HEK293 (cell line): ENCODE results near the gene APRT.

ENCODE experiments used
- CTCF ChIA-PET: fragments of 350-600 bp; formaldehyde crosslinking; extraction: SDS; loops from one replicate; lab custom pipeline; 2021; ENCODE audit warnings: antibody characterized with exemption; lab: Yijun Ruan, JAX
- POLR2A ChIA-PET: fragments of 300-600 bp; formaldehyde crosslinking; extraction: SDS; loops from one replicate; lab custom pipeline; 2020; ENCODE audit warnings: antibody characterized with exemption, inconsistent platforms; lab: Yijun Ruan, JAX
- H3K27ac ChIP-seq: fragments of 200-500 bp; sonication (Bioruptor generic); 2 replicates; pipeline ENCODE4 v1.5.1; 2014; ENCODE audit warnings: low read depth, low read length, control low read depth, inconsistent platforms; ENCODE audit errors: extremely low read depth
- H3K36me3 ChIP-seq, 2 experiments: fragments of 200-500 bp in 1 of 2; sonication (Bioruptor generic) in 1 of 2; 1 replicate in 1 of 2; 2 replicates in 1 of 2; pipeline ENCODE4 v1.5.1; 2014 to 2017; ENCODE audit warnings: inconsistent platforms in 2 of 2, low read length in 2 of 2; ENCODE audit not compliant: control insufficient read depth in 2 of 2, insufficient read depth in 1 of 2
- H3K4me1 ChIP-seq: fragments of 200-500 bp; sonication (Bioruptor generic); 2 replicates; pipeline ENCODE4 v1.5.1; 2014; ENCODE audit warnings: mild to moderate bottlenecking, low read length, inconsistent platforms; ENCODE audit not compliant: control insufficient read depth, insufficient read depth
- H3K4me3 ChIP-seq: 2 replicates; pipeline ENCODE4 v1.5.1; 2011; ENCODE audit warnings: low read depth, mild to moderate bottlenecking, control low read depth, low read length, moderate library complexity
- H3K9me3 ChIP-seq: fragments of 200-500 bp; sonication (Bioruptor generic); 2 replicates; pipeline ENCODE4 v1.5.1; 2014; ENCODE audit warnings: low read depth, low read length, inconsistent platforms; ENCODE audit not compliant: control insufficient read depth, insufficient read depth
- GLI4 ChIP-seq: fragments of 450-650 bp; formaldehyde crosslinking; IDR thresholded peaks from 2 replicates; pipeline ENCODE4 v1.5.1; 2016; ENCODE audit warnings: missing biosample characterization, missing genetic modification characterization
- GLIS1 ChIP-seq: fragments of 450-650 bp; formaldehyde crosslinking; IDR thresholded peaks from 2 replicates; pipeline ENCODE4 v1.5.1; 2016; ENCODE audit warnings: missing biosample characterization, missing genetic modification characterization
- MZF1 ChIP-seq: fragments of 450-650 bp; formaldehyde crosslinking; IDR thresholded peaks from 2 replicates; pipeline ENCODE4 v1.5.1; 2017; ENCODE audit warnings: missing biosample characterization, missing genetic modification characterization, borderline replicate concordance
- SP2 ChIP-seq: fragments of 450-650 bp; formaldehyde crosslinking; IDR thresholded peaks from 2 replicates; pipeline ENCODE4 v1.5.1; 2016; ENCODE audit warnings: missing biosample characterization, missing genetic modification characterization
- SP3 ChIP-seq: fragments of 450-650 bp; formaldehyde crosslinking; IDR thresholded peaks from 2 replicates; pipeline ENCODE4 v1.5.1; 2016; ENCODE audit warnings: missing biosample characterization, missing genetic modification characterization
- WT1 ChIP-seq: fragments of 450-650 bp; formaldehyde crosslinking; IDR thresholded peaks from 2 replicates; pipeline ENCODE4 v1.5.1; 2016; ENCODE audit warnings: missing biosample characterization, missing genetic modification characterization
- ZIC2 ChIP-seq: fragments of 450-650 bp; formaldehyde crosslinking; IDR thresholded peaks from 2 replicates; pipeline ENCODE4 v1.5.1; 2016; ENCODE audit warnings: missing biosample characterization, missing genetic modification characterization
- ZNF114 ChIP-seq: fragments of 450-650 bp; formaldehyde crosslinking; IDR thresholded peaks from 2 replicates; pipeline ENCODE4 v1.5.0; 2017; ENCODE audit warnings: missing biosample characterization, missing genetic modification characterization
- ZNF157 ChIP-seq: fragments of 450-650 bp; formaldehyde crosslinking; IDR thresholded peaks from 2 replicates; pipeline ENCODE4 v1.5.1; 2016; ENCODE audit warnings: missing biosample characterization, missing genetic modification characterization
- ZNF239 ChIP-seq: fragments of 450-650 bp; formaldehyde crosslinking; IDR thresholded peaks from 2 replicates; pipeline ENCODE4 v1.5.1; 2016; ENCODE audit warnings: missing biosample characterization, missing genetic modification characterization
- ZNF324 ChIP-seq: fragments of 450-650 bp; formaldehyde crosslinking; IDR thresholded peaks from 2 replicates; pipeline ENCODE4 v1.5.1; 2016; ENCODE audit warnings: missing biosample characterization, missing genetic modification characterization
- ZNF423 ChIP-seq: fragments of 450-650 bp; formaldehyde crosslinking; IDR thresholded peaks from 2 replicates; pipeline ENCODE4 v1.5.1; 2016; ENCODE audit warnings: missing biosample characterization, missing genetic modification characterization
- ZNF621 ChIP-seq: fragments of 450-650 bp; formaldehyde crosslinking; IDR thresholded peaks from 2 replicates; pipeline ENCODE4 v1.5.1; 2017; ENCODE audit warnings: missing biosample characterization, missing genetic modification characterization
- ZNF623 ChIP-seq: fragments of 450-650 bp; formaldehyde crosslinking; IDR thresholded peaks from 2 replicates; pipeline ENCODE4 v1.5.1; 2016; ENCODE audit warnings: missing biosample characterization, missing genetic modification characterization
- ZNF707 ChIP-seq: fragments of 450-650 bp; formaldehyde crosslinking; IDR thresholded peaks from 2 replicates; pipeline ENCODE4 v1.5.1; 2016; ENCODE audit warnings: missing biosample characterization, missing genetic modification characterization
- ZNF76 ChIP-seq: fragments of 450-650 bp; formaldehyde crosslinking; IDR thresholded peaks from 2 replicates; pipeline ENCODE4; 2016; ENCODE audit warnings: low read depth, missing biosample characterization, missing genetic modification characterization, borderline replicate concordance
- ZNF768 ChIP-seq: fragments of 450-650 bp; formaldehyde crosslinking; IDR thresholded peaks from 2 replicates; pipeline ENCODE4 v1.5.1; 2018; ENCODE audit warnings: missing biosample characterization, mild to moderate bottlenecking, missing genetic modification characterization
- ZNF830 ChIP-seq: fragments of 450-650 bp; IDR thresholded peaks from 2 replicates; pipeline ENCODE4 v1.5.0; 2018; ENCODE audit warnings: missing biosample characterization, missing genetic modification characterization, low read depth, mild to moderate bottlenecking, moderate library complexity
- ZSCAN16 ChIP-seq: fragments of 450-650 bp; formaldehyde crosslinking; IDR thresholded peaks from 2 replicates; pipeline ENCODE4 v1.5.1; 2016; ENCODE audit warnings: missing biosample characterization, missing genetic modification characterization
- ZXDB ChIP-seq: fragments of 450-650 bp; formaldehyde crosslinking; IDR thresholded peaks from 2 replicates; pipeline ENCODE4 v1.5.1; 2016; ENCODE audit warnings: missing biosample characterization, missing genetic modification characterization
- TF ChIP-seq, protein P1 (sequence below): fragments of 450-650 bp; formaldehyde crosslinking; IDR thresholded peaks from 2 replicates; pipeline ENCODE4 v1.5.1; 2016; ENCODE audit warnings: missing biosample characterization, missing genetic modification characterization
- TF ChIP-seq, protein P2 (sequence below): fragments of 450-650 bp; formaldehyde crosslinking; IDR thresholded peaks from 2 replicates; pipeline ENCODE4 v1.5.1; 2016; ENCODE audit warnings: missing biosample characterization, missing genetic modification characterization
- TF ChIP-seq, protein P3 (sequence below): fragments of 450-650 bp; formaldehyde crosslinking; IDR thresholded peaks from 2 replicates; pipeline ENCODE4 v1.5.1; 2016; ENCODE audit warnings: missing biosample characterization, missing genetic modification characterization
- TF ChIP-seq, protein P4 (sequence below): fragments of 450-650 bp; formaldehyde crosslinking; IDR thresholded peaks from 2 replicates; pipeline ENCODE4 v1.5.1; 2016; ENCODE audit warnings: missing biosample characterization, missing genetic modification characterization
- TF ChIP-seq, protein P5 (sequence below): fragments of 450-650 bp; formaldehyde crosslinking; optimal IDR thresholded peaks from 2 replicates; pipeline ENCODE3; 2016; ENCODE audit warnings: missing biosample characterization, mild to moderate bottlenecking, missing genetic modification characterization
- TF ChIP-seq, protein P6 (sequence below): fragments of 450-650 bp; formaldehyde crosslinking; IDR thresholded peaks from 2 replicates; pipeline ENCODE4 v1.5.1; 2016; ENCODE audit warnings: missing biosample characterization, missing genetic modification characterization
- TF ChIP-seq, protein P7 (sequence below): fragments of 450-650 bp; formaldehyde crosslinking; IDR thresholded peaks from 2 replicates; pipeline ENCODE4 v1.5.1; 2017; ENCODE audit warnings: missing biosample characterization, missing genetic modification characterization

APRT gene

DNA sequence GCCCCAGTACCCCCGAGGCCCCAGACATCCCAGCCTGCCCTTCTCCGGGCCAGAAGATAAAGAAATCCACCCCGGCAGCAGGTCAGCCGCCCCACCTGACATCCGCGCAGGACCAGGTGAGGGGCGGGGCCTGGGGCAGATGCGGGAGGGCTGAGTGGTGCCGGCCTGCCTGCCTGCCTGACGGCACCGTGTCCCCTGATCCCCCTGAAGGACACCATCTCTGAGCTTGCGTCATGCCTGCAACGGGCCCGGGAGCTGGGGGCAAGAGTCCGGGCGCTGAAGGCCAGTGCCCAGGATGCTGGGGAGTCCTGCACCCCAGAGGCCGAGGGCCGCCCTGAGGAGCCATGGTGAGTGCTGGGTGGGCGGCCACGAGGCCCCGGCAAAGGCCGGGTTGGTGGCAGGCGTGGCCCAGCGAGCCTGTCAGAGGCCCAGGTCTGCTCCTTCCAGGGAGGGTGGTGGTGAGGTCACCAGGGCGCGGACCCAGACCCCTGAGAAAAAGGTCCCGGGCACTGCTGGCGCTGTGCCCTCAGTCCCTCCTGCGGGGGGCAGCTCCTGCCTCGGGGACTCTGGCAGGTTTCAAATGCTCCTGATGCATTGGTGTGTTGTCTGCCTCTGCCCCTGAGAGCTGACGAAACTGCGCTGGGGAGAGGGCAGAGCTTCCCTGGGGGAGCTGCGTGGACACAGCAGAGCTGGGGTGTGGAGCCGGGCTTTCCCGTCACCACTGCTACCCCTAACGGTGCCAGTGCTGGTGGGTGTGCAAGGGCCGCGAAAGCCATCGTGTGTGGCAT, 7.0 kb downstream of the APRT start:
- POLR2A ChIA-PET, result interaction anchor here (1.4 kb wide), 1 partner anchor 20 kb away, joined by 4 read pairs; the partner anchor contains the start of gene PIEZO1
- Histone ChIP-seq H3K4me1 (peaks cover 3% of the 10 kb centered on the region; the same call in 1 of the 2 replicates), H3K4me3 (peak overlapping the region; percentile 77), H3K27ac (peak overlapping the region; percentile 91), H3K9me3 (no peaks in the 10 kb centered on the region), H3K36me3 (peaks cover 0 to 65% of the 10 kb centered on the region in 2 experiments; a peak in 1 of 3 replicates)
- CTCF ChIA-PET, result interaction anchor here (0.8 kb wide), 1 partner anchor 62 kb away, joined by 3 read pairs; no protein-coding TSS in a partner anchor
- TF ChIP-seq ZNF768 (tag by site-specific recombination) (no peak), ZNF623 (no peak), GLI4 (tag by site-specific recombination) (no peak), ZNF324 (tag by site-specific recombination) (no peak), ZIC2 (tag by site-specific recombination) (peak; percentile 42), ZNF239 (tag by site-specific recombination) (no peak), ZSCAN16 (tag by site-specific recombination) (no peak), ZNF830 (tag by site-specific recombination) (no peak), ZNF76 (tag by site-specific recombination) (no peak), ZNF114 (no peak), ZNF157 (tag by site-specific recombination) (no peak), ZXDB (0 out of 2 replicates have a peak, but pooled peaks have one; percentile 16), ZNF621 (tag by site-specific recombination) (no peak), ZNF423 (tag by site-specific recombination) (no peak), MZF1 (tag by site-specific recombination) (no peak), SP3 (tag by site-specific recombination) (peak; percentile 43; the same call in 1 of the 2 replicates), ZNF707 (tag by site-specific recombination) (no peak), SP2 (tag by site-specific recombination) (peak; percentile 39), WT1 (tag by site-specific recombination) (no peak), GLIS1 (tag by site-specific recombination) (peak; percentile 41; the same call in 1 of the 2 replicates)
- TF ChIP-seq, protein P1, sequence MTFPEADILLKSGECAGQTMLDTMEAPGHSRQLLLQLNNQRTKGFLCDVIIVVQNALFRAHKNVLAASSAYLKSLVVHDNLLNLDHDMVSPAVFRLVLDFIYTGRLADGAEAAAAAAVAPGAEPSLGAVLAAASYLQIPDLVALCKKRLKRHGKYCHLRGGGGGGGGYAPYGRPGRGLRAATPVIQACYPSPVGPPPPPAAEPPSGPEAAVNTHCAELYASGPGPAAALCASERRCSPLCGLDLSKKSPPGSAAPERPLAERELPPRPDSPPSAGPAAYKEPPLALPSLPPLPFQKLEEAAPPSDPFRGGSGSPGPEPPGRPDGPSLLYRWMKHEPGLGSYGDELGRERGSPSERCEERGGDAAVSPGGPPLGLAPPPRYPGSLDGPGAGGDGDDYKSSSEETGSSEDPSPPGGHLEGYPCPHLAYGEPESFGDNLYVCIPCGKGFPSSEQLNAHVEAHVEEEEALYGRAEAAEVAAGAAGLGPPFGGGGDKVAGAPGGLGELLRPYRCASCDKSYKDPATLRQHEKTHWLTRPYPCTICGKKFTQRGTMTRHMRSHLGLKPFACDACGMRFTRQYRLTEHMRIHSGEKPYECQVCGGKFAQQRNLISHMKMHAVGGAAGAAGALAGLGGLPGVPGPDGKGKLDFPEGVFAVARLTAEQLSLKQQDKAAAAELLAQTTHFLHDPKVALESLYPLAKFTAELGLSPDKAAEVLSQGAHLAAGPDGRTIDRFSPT (tag by site-specific recombination), result peak; percentile 74; the same call in 1 of the 2 replicates
- TF ChIP-seq, protein P2, sequence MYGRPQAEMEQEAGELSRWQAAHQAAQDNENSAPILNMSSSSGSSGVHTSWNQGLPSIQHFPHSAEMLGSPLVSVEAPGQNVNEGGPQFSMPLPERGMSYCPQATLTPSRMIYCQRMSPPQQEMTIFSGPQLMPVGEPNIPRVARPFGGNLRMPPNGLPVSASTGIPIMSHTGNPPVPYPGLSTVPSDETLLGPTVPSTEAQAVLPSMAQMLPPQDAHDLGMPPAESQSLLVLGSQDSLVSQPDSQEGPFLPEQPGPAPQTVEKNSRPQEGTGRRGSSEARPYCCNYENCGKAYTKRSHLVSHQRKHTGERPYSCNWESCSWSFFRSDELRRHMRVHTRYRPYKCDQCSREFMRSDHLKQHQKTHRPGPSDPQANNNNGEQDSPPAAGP (tag by site-specific recombination), result no peak; the same call in 1 of the 2 replicates
- TF ChIP-seq, protein P3, sequence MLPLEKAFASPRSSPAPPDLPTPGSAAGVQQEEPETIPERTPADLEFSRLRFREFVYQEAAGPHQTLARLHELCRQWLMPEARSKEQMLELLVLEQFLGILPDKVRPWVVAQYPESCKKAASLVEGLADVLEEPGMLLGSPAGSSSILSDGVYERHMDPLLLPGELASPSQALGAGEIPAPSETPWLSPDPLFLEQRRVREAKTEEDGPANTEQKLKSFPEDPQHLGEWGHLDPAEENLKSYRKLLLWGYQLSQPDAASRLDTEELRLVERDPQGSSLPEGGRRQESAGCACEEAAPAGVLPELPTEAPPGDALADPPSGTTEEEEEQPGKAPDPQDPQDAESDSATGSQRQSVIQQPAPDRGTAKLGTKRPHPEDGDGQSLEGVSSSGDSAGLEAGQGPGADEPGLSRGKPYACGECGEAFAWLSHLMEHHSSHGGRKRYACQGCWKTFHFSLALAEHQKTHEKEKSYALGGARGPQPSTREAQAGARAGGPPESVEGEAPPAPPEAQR (tag by site-specific recombination), result no peak
- TF ChIP-seq, protein P4, sequence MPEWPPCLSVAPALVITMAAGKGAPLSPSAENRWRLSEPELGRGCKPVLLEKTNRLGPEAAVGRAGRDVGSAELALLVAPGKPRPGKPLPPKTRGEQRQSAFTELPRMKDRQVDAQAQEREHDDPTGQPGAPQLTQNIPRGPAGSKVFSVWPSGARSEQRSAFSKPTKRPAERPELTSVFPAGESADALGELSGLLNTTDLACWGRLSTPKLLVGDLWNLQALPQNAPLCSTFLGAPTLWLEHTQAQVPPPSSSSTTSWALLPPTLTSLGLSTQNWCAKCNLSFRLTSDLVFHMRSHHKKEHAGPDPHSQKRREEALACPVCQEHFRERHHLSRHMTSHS (tag by site-specific recombination), result no peak
- TF ChIP-seq, protein P5, sequence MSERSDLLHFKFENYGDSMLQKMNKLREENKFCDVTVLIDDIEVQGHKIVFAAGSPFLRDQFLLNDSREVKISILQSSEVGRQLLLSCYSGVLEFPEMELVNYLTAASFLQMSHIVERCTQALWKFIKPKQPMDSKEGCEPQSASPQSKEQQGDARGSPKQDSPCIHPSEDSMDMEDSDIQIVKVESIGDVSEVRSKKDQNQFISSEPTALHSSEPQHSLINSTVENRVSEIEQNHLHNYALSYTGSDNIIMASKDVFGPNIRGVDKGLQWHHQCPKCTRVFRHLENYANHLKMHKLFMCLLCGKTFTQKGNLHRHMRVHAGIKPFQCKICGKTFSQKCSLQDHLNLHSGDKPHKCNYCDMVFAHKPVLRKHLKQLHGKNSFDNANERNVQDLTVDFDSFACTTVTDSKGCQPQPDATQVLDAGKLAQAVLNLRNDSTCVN, result peak; percentile 46
- TF ChIP-seq, protein P6, sequence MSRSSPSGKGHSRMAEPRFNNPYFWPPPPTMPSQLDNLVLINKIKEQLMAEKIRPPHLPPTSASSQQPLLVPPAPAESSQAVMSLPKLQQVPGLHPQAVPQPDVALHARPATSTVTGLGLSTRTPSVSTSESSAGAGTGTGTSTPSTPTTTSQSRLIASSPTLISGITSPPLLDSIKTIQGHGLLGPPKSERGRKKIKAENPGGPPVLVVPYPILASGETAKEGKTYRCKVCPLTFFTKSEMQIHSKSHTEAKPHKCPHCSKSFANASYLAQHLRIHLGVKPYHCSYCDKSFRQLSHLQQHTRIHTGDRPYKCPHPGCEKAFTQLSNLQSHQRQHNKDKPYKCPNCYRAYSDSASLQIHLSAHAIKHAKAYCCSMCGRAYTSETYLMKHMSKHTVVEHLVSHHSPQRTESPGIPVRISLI (tag by site-specific recombination), result no peak
- TF ChIP-seq, protein P7, sequence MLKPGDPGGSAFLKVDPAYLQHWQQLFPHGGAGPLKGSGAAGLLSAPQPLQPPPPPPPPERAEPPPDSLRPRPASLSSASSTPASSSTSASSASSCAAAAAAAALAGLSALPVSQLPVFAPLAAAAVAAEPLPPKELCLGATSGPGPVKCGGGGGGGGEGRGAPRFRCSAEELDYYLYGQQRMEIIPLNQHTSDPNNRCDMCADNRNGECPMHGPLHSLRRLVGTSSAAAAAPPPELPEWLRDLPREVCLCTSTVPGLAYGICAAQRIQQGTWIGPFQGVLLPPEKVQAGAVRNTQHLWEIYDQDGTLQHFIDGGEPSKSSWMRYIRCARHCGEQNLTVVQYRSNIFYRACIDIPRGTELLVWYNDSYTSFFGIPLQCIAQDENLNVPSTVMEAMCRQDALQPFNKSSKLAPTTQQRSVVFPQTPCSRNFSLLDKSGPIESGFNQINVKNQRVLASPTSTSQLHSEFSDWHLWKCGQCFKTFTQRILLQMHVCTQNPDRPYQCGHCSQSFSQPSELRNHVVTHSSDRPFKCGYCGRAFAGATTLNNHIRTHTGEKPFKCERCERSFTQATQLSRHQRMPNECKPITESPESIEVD, result no peak
